ENCODE measurements around the gene PAWR.
"Not testable (repeated sequence)": the region's sequence is repeated elsewhere in the genome, so short reads cannot be mapped to it uniquely, and the experiment has no call there.

The PAWR gene

DNA sequence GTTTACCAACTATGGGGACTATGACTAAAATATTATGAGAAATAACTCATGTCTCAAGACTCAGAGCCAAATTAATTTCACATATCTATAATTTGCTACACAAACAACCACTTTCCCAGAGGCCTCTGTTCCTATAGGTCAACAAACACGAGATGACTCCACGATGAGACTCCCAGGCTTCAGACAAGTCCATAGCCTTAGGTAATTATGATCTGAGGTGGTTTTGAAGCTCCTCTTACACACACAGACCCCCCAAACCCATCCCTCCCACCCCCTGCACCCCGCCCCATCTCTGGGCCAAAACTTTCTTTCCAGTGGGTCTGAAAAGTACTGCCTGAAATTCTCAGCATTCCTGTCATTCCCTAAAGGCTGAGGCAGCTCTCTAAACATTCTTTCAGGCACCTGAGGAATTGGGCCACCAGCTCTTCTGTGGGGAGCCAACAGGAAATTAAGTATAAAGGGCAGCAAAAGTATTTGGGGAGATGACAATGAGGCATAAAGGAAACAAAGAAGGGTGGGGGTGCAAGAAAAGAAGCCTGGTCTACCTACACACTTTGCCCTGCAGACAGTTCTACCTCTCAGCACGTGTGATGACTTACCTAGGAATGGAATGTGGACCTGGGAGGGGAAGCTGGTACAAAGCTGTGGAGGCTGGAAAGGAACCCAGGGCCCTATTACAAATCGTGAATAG is 143.6 kb downstream of the PAWR start:
- DNase-seq, result no peak

DNA sequence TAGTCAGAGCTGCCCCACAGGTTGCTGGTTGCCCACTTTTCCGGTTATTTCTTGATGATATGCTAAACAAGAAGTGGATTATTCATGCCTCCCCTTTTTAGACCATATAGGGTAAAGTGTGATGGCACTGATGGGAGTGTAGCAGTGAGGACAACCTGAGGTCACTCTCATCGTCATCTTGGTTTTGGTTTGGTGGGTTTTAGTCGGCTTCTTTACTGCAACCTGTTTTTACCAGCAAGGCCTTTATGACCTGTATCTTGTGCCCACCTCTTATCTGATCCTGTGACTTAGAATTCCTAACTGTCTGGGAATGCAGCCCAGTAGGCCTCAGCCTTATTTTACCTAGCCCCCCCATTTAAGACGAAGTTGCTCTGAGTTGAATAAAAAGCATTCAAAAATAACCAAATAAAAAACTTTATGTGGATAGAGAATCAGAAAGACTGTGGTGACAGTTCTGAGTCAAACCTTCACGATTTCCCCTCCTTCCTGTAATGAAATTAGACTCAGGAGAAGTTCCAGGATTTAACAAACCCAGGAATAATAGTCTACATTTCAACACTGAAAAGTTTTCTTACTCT is 144.2 kb downstream of the PAWR start:
- no peak for DNase-seq

DNA sequence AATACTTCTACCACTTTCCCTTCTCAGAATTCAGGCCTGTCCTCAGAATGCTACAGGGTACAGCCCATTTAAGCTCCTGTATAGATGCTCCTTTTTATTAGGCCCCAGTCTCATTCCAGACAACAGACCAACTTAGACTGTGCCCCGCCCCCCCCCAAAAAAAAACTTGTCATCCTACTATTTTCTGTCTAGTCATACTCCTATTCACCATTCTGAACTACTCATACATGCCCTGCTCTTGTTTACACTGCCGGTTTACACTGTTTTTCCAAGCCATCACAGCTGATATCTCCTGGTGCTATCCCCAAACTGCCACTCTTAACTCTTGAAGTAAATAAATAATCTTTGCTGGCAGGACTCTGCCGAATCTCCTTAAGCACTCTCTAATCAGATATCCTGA is 146.3 kb downstream of the PAWR start:
- not testable (repeated sequence) for DNase-seq

DNA sequence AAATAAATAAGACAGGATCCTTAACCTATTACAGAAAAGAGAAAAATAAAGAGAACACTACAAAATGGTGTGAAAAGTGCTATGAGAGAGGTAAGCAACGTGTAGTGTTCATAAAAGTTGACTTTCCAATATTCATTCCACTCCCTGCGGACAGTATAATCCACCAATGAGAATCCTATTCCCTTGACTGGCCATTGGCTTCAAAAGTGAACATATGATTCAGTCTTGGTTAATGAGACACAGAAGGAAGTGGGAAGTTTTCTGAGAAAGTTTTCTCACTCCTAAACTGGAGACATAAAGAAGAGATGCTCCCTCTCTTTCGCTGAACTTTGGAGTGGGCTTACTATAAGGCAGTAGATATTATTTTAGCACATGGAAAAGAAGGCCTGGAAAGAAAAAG is 153.1 kb downstream of the PAWR start:
- DNase-seq, result no peak

DNA sequence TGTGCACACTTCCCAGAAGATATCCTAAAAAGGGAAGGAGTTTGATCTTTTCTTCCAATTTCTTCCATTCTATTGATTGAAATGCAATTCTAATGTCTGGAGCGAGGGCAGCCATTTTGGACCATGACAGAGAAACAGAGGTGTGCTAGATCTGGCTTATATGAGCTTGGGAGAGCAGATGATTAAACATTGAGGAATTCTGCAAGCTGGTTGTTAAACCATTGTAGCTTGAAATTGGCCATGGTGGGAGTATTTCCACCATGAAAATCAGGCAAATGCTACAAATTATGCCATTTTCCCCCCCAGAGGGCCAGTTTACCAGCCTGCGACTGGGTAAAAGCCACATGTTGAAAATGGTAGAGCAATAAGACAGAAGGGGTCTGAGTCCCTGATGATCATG is 155.0 kb downstream of the PAWR start:
- DNase-seq, result no peak
